H1 (cell line): ENCODE data around the gene PSME1. TPM values are rescaled to one million over a fixed set of nuclear protein-coding genes. Genes with fewer than 3 reads are reported as not detected.

Experiments used
- CHD7 ChIP-seq: fragments of 300-600 bp; sonication (generic); IDR thresholded peaks from 2 replicates; pipeline ENCODE4 v1.7.1; 2012; ENCODE audit warnings: low read length, moderate library complexity, mild to moderate bottlenecking, inconsistent platforms; ENCODE audit not compliant: insufficient replicate concordance
- SUZ12 ChIP-seq: fragments of 200-600 bp; sonication (generic); IDR thresholded peaks from 2 replicates; pipeline ENCODE4 v1.6.1; 2012; ENCODE audit warnings: mild to moderate bottlenecking, inconsistent platforms, low read length, moderate library complexity, mixed read lengths
- polyA plus RNA-seq, 7 experiments: library from polyadenylated mRNA; depleted of rRNA in 3 of 7; stranded (reverse) in 5 of 7; unstranded in 2 of 7; fragments of >200 nt in 5 of 7; fragments of 200-250 nt in 2 of 7; gene quantifications; 1 replicate in 5 of 7; 2 replicates in 1 of 7; 4 replicates in 1 of 7; pipeline versions ENCODE4 v1.2.1 to v1.2.3, GENCODE V29; 2011 to 2013; ENCODE audit warnings: missing spikeins in 2 of 7, mixed read lengths in 2 of 7
- total RNA-seq: library from RNA; stranded (reverse); fragmentation: NEBNext Ultra II Directional; extraction: Animal tissue kit (Norgen Biotek cat#: 25700); gene quantifications from 2 replicates; pipeline ENCODE4 v1.2.1, GENCODE V29; 2021

PSME1 gene
- total and polyA plus RNA-seq, 2 of the 8 experiments (the other 6 are each of a cell fraction or from before 2014, with no cell fraction given) = 74.9 to 85.9 TPM

GRCh38 chr14:24150061-24150460 is 14.1 kb downstream of the PSME1 start (continued):
- TF ChIP-seq CHD7 (no peak), SUZ12 (no peak)
